Measurements from ENCODE around the gene NUDC. TPM values are rescaled to one million over a fixed set of nuclear protein-coding genes. Genes with fewer than 3 reads are reported as not detected.
A peak's percentile ranks its signal among the peaks of the same experiment; 100 is the strongest.
"Not testable (repeated sequence)": the region's sequence is repeated elsewhere in the genome, so short reads cannot be mapped to it uniquely, and the experiment has no call there.

The NUDC gene
- 49.7 TPM for total RNA-seq
- long read RNA-seq, transcript NUDC-201 (9 exons, 1,800 nt) = major isoform, 770 of 863 reads
- long read RNA-seq, partial matches to known transcripts = 7 of 863 reads
- long read RNA-seq, other reads (novel, unspliced or antisense) = 86 of 863 reads

DNA sequence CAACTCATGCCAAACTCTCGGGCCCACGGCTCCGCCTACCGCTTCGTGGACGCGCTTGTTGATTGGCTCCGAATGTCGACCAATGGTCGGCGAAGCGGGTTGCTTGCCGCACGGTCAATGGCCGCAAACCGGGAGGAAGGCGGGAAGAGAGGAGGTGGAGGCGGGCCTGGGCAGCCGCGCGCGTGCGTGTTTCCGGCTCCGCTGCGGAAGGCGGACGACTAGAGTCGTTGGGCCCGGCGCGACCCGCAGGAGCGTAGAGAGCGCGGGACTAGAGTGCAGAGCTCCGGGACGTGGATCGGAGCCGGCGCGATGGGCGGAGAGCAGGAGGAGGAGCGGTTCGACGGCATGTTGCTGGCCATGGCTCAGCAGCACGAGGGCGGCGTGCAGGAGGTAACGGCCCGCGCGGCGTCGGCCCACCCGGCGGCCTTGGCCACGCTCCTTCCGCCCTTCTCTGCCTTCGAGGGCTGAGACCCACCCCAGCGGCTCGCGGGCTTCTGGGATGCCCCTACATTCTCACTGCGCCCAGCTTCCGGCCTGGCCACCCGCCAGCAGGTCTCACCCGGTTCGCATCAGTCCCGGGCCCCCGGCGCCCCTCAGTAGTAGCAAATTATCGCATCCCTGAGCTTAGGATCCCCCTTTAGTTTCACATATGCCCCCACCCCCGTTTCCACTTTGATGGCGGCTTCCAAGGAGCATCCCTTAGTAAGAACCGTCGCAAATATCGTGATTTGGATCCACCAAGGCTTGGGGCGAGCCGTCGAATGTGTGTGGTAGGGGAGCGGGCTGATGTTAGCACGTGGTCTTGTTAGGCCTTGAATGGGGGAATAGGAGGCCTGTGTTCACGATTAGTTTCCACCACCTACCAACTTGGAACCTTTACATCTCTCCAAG is at the start of gene NUDC:
NUDC (plus strand) TSS at position 204 of the 891 bp plus-strand sequence; CDS start at position 310, 106 bp downstream.
- DNase-seq (ENCODE audit: low spot score) = peak; percentile 99

DNA sequence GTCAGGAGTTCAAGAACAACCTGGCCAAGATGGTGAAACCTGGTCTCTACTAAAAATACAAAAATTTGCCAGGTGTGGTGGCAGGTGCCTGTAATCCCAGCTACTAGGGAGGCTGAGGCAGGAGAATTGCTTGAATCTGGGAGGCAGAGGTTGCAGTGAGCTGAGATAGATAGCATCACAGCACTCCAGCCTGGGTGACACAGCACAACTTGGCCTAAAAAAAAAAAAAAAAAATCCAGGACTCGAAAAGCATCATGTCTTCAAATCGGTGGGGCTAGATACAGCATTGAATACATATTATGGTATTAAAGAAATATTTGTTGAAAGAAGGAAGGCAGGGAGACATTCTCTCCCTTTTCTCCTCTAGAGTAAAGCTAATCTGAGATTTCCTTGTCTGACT is 48.4 kb upstream of the NUDC start:
- not testable (repeated sequence) for DNase-seq (ENCODE audit: low spot score)

DNA sequence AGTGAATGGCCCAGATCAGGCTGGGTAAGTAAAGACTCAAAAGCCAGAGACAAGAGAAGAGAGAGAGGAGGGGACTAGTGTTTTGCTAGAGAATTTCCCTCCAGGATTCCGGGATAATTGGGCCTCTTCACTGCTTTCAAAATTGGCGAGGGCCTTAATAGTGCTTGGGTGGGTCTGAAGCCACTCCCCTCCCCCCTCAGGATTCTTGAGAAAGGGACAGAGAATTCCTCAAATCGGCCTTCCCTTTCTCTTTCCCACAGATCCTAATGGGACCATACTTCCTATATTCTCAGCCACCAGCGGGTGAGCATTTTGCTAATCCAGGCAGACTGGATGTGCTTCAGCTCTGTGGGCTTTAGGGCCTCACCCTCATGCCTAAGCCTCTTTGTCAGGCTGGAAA is 46.6 kb upstream of the NUDC start:
- DNase-seq (ENCODE audit: low spot score) = no peak

DNA sequence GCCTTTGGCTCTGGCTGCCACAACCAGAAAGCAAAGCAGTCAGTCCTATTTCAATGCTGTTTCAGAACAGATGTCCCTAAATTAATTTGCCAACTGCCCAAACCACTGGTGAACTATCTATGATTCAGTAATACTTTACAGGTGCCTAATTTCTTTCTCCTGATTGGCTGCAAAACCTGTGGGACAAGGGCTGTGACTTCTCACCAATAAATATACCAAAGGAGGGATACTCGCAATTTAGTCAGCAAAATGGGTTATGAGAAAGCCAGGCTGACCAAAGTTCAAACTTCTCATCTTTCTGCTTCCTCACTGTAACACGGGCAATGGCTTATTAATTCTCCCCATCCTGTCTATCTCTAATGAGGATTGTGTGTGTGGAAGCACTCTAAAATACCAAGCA is 44.2 kb upstream of the NUDC start:
- no peak for DNase-seq (ENCODE audit: low spot score)

DNA sequence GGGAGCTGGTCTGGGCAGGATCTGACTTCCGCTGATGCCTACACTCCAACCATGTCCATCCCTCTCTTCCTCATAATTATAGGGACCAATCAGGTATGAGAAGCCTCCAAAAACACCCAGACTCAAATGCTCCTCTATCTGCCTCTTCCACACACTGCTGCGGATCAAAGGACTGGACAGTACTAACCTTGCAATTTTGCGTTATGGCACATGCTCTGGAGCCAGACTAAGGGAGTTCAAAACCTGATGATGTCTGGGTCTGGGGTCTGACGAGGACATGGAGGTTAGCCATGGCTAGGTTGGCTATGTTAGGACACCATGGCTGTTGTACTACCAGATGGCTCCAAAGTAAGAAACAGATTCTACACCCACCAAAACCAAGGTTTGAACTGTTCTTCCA is 41.8 kb upstream of the NUDC start:
- DNase-seq (ENCODE audit: low spot score) = no peak

DNA sequence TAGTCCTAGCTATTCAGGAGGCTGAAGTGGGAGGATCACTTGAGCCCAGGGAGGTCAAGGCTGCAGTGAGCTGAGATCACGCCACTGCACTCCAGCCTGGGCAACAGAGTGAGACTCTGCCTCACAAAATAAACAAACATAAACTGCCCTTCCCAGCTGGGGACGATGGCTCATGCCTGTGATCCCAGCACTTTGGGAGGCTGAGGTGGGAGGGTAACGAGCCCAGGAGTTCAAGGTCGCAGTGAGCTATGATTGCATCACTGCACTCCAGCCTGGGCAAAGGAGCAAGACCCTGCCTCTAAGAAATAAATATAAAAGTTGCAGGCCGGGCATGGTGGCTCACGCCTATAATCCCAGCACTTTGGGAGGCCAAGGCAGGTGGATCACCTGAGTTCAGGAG is 39.9 kb upstream of the NUDC start:
- DNase-seq (ENCODE audit: low spot score) = not testable (repeated sequence)

DNA sequence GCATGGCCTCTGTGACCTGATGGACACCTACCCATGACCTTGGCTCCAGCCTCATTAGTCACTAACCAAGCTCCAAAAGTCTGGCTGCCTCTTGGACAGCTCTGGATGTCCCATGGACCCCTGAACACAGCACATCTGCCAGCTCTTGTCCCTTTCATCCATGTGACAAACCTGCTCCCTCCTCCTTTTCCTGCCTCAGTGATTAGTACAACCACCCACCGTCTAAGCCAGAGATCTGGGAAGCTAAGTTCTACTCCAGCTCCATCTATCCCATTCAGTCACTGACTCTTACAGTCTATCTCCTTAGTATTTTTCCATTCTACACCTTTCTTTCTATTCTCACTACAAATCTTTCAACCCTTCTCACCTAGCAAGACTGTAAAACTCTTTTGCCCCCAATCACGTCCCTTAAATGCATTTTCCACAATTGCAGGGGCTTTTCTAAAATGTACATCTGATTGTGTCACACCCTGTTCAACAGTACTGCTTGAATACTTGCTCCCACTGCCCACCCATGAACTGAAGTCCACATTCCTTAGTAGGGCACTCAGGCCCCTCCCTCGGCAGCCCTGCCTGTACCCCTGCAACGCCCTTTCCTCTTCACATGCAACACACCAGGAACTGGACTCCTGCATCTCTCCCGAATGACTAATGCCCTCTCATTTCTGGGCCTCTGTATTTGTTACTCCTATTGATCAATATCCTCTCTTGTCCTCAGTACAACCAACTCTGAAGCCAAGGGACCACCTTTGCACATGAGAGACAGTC is 38.7 kb upstream of the NUDC start:
- no peak for DNase-seq (ENCODE audit: low spot score)

DNA sequence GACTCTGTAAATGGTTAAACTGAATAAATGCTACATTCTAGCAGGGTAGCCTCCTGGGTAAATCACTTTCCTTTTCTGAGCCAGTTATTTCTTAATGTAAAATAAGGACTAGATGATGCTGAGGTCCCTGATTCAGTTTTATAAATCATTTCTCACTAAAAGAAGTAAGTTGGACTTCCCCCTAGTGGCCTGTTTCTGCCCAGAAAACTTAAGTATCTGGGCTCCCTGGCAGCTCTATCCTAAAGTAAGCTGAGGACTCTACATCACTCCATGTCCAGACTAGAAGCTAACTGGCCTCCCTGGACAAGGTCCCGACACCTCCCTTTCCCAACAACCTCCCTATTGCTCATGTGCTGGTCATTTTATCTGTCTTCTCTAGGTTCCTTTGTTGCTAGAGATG is 34.4 kb upstream of the NUDC start:
- no peak for DNase-seq (ENCODE audit: low spot score)

DNA sequence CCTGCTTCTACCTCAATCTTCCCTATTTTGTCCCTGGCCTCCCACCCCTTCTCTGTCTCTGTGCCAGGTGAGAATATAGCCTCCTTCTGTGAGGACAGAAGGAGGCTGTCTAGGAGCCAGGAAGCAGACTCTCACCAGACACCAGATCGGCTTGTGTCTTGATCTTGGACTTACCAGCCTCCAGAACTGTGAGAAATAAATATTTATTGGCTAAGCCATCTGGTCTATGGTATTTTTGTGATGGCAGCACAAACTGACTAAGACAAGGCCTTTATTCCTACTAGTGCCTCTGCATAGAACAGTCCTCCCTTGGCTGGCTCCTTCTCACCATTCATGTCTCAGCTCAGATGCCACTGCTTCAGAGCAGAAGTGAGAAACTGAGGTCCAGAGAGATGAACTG is 33.3 kb upstream of the NUDC start:
- no peak for DNase-seq (ENCODE audit: low spot score)

DNA sequence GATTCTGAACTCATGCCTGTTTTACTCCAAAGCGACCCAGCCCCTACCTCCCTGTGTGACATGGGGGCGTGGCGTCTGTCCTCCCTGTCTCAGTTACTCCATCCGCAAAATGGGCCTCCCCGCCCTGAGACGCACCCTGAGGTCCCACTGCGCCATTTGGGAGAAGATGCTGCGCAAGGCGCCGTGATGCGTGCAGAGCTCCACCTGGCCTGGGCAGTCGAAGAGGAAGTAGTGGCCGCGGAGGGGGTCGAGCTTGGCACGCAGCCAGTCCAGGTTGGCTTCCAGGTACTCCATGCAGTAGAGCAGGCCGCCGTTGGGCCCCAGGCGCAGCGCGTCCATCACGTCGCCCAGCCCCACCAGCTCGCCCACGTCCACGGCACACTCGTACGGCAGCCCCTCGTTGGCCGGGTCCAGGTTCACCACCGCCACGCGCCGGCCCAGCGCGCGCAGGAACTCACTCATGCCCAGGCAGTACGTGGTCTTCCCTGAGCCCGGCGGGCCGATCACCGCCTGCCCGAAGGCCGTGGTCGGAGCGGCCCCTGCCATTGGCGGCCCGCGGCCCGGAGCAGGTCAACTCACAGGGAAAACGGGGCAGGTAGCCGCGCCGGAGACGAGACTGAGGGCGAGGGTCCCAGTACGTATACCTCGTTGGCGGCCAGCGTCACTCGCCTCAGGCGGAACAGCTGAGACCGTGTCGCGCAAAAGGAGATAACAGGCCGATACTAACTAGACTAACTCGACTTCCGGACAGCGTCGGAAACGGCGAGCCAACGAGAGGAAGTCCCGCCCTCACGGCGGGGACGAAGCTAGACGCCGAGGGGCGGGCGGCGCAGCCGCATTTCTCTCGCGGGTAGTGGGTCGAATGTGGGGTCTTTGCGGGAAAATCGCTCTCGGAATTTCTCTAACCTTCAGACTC is 31.7 kb upstream of the NUDC start, which contains the start of gene GPN2:
GPN2 (minus strand) TSS at position 733 of the 916 bp plus-strand sequence; CDS start at position 546, 187 bp downstream.
- peak; percentile 91 for DNase-seq (ENCODE audit: low spot score)

DNA sequence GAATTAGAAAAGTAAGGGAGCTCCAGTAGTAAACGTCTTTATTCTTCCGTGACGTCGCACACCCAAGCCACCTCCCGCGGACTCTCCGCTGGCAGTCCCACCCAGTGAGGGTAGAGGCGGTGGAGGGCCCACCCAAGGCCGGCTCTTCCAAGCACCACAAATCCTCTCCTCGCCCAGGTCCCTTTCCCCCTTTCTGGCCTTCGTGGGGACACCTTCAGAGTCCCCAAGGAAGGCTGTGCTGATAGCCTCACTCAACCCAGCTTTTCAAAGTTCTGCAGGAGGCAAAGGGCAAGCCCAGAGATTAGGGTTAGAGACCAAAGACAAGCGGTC is 31.1 kb upstream of the NUDC start:
- no peak for DNase-seq (ENCODE audit: low spot score)

DNA sequence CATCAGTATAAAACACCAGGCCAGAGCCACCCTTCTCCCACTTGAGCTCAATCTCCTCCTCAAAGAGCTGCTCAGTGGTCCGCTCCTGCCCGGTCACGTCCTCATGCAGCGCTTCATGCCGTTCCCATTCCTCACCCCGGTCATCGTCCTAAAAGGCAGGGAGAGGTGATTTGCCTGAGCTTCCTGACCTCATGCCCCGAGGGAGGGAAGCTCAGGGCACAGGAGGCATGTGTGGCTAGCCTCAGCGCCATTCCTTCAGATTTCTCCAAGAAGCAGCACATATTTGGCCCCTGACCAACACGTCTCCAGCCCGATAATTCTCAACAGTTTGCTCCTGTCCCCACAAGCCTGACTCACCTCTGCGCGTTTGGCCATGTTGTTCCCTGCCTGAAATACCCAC is 27.3 kb upstream of the NUDC start:
- no peak for DNase-seq (ENCODE audit: low spot score)

DNA sequence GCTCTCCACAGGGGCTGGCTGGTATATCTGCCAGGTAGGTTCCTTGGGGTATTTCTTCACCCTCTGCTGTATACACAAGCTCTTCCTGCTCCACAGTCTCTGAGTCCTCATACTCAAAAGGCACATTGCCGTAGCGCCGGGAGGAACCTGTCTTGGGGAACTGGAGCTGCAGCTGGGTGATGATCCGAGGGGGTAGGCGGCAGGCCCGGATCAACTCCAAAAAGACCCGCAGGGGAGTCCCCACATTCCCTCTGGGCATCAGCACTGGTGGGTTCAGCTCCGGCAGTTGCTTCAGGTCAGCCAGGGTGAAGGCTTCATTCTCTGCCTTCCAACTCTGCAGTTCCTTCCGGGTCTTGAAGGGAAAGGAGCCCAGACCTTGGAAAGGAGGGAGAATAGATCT is 24.2 kb upstream of the NUDC start:
- no peak for DNase-seq (ENCODE audit: low spot score)

DNA sequence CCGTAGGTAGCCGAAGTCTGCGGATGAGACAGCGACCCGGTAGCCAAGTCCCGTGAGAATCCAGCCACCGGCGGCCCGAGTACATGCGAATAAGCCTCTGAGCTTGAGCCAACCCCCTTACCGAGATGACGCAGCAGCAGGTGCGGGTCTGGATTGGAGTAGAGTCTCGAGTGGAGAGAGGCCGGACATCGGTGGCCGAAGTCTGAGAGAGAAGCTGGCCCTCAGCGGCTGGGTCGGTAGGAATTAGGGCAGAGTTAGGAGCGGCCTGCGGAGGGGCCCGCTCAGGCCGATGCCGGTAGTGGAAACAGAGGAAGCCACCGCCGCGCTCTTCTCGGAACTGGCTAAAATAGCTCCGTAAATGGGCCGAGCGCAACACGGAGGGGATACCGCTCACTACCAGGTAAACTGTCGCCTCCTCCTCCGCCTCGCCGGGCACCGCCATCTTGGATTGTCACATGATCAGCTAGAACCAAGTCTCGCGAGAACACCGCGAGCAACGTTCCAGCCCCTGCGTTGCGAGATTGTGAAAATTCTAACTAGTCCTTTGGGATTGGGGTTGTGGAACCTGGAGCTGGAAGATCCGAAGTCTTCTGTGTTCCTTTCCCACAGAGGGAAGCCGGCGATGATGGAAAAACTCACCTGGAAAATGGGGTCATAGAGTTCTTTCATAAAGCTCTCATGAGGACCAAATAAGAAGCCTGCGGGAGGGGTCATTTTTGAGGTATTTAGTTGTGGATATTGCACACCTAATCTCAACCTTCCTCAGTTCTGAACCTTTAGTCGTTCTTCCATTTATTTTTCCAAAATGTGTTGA is 21.3 kb upstream of the NUDC start, which contains the start of gene GPATCH3:
GPATCH3 (minus strand) TSS at position 467 of the 814 bp plus-strand sequence; CDS start at position 442, 25 bp downstream.
- peak; percentile 96 for DNase-seq (ENCODE audit: low spot score)

DNA sequence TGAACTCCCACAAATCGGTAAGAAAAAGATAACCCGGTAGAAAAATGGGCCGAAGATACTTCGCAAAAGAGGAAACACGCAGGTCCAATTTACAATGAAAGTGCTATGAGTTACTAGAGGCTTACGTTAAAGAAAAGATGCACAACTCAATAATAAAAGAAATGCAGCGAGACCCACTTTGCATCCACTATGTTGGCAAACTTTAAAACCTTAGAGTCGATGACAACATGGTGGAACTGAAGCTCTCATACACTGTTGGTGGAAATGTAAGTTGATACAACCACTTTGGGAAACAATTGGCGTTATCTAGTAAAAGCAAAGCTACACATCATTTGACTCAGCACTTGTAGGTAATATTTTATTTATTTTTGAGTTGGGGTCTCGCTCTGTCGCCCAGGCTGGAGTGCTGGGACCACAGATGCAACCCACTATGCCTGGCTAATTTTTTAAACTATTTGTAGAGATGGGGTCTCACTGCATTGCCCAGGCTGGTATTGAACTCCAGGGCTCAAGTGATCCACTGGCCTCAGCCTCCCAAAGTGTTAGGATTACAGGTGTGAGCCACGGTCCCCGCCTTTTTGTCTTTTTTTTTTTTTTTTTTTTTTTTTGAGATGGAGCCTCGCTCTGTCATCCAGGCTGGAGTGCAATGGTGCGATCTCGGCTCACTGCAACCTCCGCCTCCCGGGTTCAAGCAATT is 20.6 kb upstream of the NUDC start:
- DNase-seq (ENCODE audit: low spot score) = no peak

DNA sequence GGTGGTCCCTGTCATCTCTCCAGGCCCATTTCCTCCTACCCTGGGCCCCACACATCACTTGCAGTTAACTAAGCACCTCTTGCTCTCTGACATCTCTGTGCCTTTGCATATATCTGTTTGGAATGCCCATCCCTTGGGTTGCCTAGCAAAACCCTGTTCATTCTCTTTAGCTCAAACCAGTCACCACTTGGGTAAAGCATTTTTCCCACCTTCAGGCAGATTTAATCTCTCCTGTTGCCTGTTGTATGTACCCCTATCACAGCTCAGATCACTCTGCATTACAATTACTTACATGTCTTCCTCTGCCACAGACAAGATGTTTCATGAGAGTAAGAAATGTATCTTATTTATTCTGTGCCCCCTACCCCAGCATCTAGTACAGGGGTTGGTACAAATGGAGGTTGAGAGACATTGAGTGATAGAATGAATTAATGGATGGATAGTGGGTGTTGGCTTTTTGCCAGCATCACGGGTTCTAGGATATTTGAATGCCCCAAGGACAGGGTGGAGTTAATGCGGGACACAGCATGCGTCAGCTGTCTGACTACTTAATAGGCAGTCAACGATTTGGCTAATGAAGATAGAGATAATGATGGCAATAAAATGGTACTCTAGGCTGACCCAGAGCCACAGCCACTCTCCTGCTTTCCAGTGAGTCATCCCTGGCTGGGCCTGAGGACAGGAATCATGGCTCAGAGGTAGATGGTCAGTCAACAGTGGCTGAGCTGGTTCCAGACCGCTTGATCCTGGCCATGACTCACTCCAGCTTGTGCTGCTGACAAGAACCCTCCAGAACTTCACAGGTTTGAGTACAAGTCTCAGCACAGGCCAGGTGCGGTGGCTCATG is 14.2 kb upstream of the NUDC start:
- DNase-seq (ENCODE audit: low spot score) = no peak

DNA sequence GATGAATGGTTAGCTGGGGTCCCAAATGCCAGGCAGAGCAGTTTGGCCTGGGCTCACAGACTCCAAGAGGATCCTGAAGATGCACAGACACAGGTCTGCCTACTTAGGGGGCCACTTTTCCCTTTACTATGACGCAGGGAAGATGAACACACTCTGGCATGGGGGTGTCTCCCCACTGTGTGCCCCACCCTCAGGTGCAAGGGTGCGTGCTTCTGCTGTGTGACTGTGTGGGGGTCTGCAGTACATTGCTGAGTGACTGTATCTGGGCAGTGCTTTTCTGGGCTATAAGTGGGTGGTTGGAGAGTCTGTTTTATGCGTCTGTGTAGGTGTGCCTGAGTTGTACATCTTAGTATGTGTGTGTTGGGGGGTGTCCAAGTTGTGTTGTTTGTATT is 11.6 kb upstream of the NUDC start:
- no peak for DNase-seq (ENCODE audit: low spot score)

DNA sequence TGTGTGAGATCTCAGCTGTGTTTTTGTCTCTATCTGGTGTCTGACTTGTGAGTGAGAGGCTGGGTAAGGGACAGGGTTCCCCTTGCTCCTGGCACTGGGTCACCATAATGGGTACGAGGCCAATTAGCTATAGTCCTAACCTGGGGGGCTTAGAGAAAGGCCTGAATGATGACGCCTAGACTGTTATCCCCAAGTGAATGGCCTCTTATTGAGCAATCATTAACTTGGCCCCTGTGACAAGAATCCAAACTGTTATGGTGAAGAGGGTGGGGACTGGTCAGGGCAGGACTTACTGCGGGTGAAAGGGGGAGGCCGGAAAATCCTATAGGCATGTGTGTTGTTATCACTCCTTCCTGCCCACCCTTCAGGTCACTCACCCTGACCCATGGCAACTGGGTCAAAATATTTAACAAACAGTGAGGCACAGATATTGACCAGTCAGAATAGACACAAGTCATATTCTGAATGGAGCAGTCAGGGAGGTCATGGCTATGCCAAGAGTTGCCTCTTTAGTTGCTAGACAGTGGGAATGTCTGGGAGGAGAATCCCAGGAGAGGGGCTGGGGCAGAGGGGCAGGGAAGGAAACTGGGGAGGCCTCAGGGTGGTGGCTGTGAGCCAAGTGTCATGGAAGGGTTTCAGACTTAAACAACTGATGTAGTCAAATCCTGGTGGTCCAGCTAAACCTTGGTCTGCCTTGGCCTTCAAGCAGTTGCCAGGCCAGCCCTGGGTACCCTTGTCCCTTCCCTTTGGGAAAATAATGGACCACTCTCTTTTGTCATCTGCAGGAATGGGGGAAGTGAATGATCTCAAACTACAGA is 11.0 kb upstream of the NUDC start:
- no peak for DNase-seq (ENCODE audit: low spot score)

Measured in mesenteric fat pad (tissue), 1 donor.